OCI-LY3 (cell line): ENCODE measurements around the gene SCN1B.
A peak's percentile ranks its signal among the peaks of the same experiment; 100 is the strongest.
"Not testable (repeated sequence)": the region's sequence is repeated elsewhere in the genome, so short reads cannot be mapped to it uniquely, and the experiment has no call there.

Source experiments
- H2AFZ ChIP-seq: fragments of 200-600, 300-600 bp; shearing (Covaris generic); 2 replicates; pipeline ENCODE4 v1.6.0; 2014; ENCODE audit warnings: antibody characterized with exemption, low read depth, low read length
- H3K27ac ChIP-seq: fragments of 200-600, 300-600 bp; sonication (generic); 2 replicates; pipeline ENCODE4 v1.5.1; 2014; ENCODE audit warnings: mild to moderate bottlenecking, low read length, moderate library complexity, mixed read lengths
- H3K27me3 ChIP-seq: fragments of 200-600, 300-600 bp; sonication (generic); 2 replicates; pipeline ENCODE4 v1.6.1; 2014; ENCODE audit warnings: low read depth, low read length, mixed read lengths
- H3K36me3 ChIP-seq: fragments of 200-600, 300-600 bp; sonication (generic); replicated peaks from 2 replicates; pipeline ENCODE3; 2014; ENCODE audit warnings: low read depth, low read length, mixed read lengths
- H3K4me1 ChIP-seq: fragments of 300-600, 200-600 bp; sonication (generic); 2 replicates; pipeline ENCODE4 v1.6.1; 2014; ENCODE audit warnings: low read length, mixed read lengths
- H3K4me2 ChIP-seq: fragments of 200-600, 300-600 bp; sonication (generic); 2 replicates; pipeline ENCODE4 v1.6.1; 2014; ENCODE audit warnings: low read length, mixed read lengths
- H3K4me3 ChIP-seq: fragments of 300-600, 200-600 bp; sonication (generic); 2 replicates; pipeline ENCODE4 v1.5.1; 2014; ENCODE audit warnings: antibody characterized with exemption, mild to moderate bottlenecking, low read length, moderate library complexity
- H3K79me2 ChIP-seq: fragments of 300-600, 200-600 bp; shearing (Covaris generic); 2 replicates; pipeline ENCODE4 v1.6.1; 2014; ENCODE audit warnings: mild to moderate bottlenecking, low read length, mixed read lengths
- H3K9ac ChIP-seq: fragments of 300-600, 200-600 bp; shearing (Covaris generic); 2 replicates; pipeline ENCODE4 v1.6.0; 2014; ENCODE audit warnings: mild to moderate bottlenecking, low read length, moderate library complexity
- H3K9me3 ChIP-seq: fragments of 200-600, 300-600 bp; shearing (Covaris generic); 2 replicates; pipeline ENCODE4 v1.6.1; 2014; ENCODE audit warnings: low read length, mixed read lengths; ENCODE audit not compliant: insufficient read depth
- H4K20me1 ChIP-seq: fragments of 200-600, 300-600 bp; sonication (generic); 2 replicates; pipeline ENCODE4 v1.6.1; 2016; ENCODE audit warnings: low read length, mixed read lengths; ENCODE audit not compliant: insufficient read depth
- EZH2phosphoT487 ChIP-seq: fragments of 200-600 bp; shearing (Covaris generic); IDR thresholded peaks from 2 replicates; pipeline ENCODE4 v1.6.1; 2018; ENCODE audit warnings: antibody characterized with exemption, mixed run types, low read depth
- TF ChIP-seq, protein P1 (sequence below): fragments of 200-600, 300-600 bp; sonication (generic); IDR thresholded peaks from 2 replicates; pipeline ENCODE4 v1.5.1; 2014; ENCODE audit warnings: antibody characterized with exemption, low read length, low read depth

Gene SCN1B

GRCh38 chr19:35002037-35002535 lies 28.2 kb upstream of the SCN1B start:
- Histone ChIP-seq H3K4me1 (peaks cover 17% of the 10 kb centered on the region; the same call in 1 of the 2 replicates), H3K27ac (no peak overlapping the region), H3K9me3 (no peaks in the 10 kb centered on the region), H3K4me3 (no peak overlapping the region), H3K4me2 (peak overlapping the region; percentile 77), H2AFZ (no peak overlapping the region), H3K27me3 (no peaks in the 10 kb centered on the region), H3K79me2 (peaks cover 72% of the 10 kb centered on the region), H4K20me1 (peaks cover 39% of the 10 kb centered on the region), H3K9ac (no peak overlapping the region), H3K36me3 (peaks cover 26% of the 10 kb centered on the region)
- TF ChIP-seq, protein P1, sequence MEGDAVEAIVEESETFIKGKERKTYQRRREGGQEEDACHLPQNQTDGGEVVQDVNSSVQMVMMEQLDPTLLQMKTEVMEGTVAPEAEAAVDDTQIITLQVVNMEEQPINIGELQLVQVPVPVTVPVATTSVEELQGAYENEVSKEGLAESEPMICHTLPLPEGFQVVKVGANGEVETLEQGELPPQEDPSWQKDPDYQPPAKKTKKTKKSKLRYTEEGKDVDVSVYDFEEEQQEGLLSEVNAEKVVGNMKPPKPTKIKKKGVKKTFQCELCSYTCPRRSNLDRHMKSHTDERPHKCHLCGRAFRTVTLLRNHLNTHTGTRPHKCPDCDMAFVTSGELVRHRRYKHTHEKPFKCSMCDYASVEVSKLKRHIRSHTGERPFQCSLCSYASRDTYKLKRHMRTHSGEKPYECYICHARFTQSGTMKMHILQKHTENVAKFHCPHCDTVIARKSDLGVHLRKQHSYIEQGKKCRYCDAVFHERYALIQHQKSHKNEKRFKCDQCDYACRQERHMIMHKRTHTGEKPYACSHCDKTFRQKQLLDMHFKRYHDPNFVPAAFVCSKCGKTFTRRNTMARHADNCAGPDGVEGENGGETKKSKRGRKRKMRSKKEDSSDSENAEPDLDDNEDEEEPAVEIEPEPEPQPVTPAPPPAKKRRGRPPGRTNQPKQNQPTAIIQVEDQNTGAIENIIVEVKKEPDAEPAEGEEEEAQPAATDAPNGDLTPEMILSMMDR = no peak
- no peak for TF ChIP-seq EZH2phosphoT487

DNA sequence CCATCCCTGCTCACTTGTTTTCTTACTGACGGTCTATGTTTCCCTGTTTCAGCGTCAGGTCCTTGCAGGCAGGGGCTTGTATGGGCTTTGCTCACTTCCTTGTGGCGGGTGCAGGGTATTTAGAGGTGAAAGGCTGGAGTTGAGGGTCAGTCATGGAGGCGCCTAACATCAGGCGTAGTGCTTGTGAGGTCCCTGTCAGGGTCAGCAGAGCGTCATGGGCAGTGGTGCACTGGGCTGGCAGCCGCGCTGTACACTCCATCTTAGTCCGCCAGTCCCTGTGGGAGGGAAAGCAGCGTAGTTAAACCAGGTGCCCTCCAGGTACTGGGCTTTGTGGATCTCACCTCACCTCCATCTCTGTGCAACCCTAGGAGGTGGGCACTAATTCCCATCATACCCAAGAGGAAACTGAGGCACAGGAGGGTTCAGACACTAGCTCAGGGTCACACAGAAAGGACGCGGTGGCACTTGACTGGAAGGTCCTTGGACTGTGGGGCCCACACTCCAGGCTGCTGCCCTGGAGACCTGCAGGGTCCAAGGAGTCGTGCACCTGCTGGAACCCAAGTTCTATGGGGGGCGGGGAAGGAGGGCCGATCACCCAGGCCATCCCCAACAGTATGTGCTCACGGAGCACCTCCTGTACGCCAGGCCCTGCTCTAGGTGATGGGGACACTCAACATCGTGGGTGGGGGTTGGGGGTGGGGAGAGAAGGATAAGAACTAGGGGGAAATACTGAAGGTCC lies 25.6 kb upstream of the SCN1B start:
- no peak overlapping the region for H3K4me3 ChIP-seq
- H4K20me1 ChIP-seq = peaks cover 39% of the 10 kb centered on the region
- H3K36me3 ChIP-seq = peaks cover 30% of the 10 kb centered on the region
- H3K27me3 ChIP-seq = no peaks in the 10 kb centered on the region
- no peak for TF ChIP-seq EZH2phosphoT487
- TF ChIP-seq, protein P1 = no peak
- 0 out of 2 replicates have a peak, but pooled peaks cover 10% of the 10 kb centered on the region for H3K4me1 ChIP-seq
- H3K4me2 ChIP-seq = no peak overlapping the region
- peaks cover 73% of the 10 kb centered on the region for H3K79me2 ChIP-seq
- H3K9me3 ChIP-seq = no peaks in the 10 kb centered on the region
- H3K27ac ChIP-seq = no peak overlapping the region
- H3K9ac ChIP-seq = no peak overlapping the region
- no peak overlapping the region for H2AFZ ChIP-seq

DNA sequence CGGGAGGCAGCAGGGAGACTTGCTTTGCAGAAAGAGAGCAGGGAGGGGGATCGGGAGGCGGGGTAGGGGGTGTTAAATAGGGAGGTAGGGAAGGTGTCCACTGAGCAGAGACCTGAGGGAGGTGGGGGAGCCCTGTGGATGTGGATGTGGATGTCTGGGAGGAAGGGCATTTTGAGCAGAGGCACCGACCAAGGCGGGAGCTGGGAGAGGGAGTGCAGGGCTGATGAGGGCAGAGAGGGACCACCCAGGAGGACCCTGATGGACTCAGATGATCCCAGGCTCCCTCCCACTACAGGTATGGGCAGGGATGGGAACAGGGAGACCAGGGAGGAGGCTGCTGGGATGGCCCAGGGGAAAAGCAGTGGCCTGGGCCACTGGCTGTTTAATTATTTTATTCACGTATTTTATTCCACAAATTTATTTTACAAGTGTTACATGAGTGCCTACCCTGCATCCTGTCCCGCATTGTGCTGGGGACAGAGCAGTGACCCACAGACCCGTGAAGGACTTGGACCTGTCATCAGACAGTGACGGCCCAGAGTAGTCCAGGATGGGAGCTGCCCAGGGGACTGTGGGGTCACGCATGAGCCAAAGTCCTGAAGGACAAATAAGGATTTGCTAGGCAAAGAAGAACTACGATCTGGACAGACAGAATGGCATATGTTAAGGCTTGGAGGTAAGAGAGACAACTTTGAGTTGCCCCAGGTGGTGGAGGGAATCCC lies 24.9 kb upstream of the SCN1B start:
- no peaks in the 10 kb centered on the region for H3K9me3 ChIP-seq
- 0 out of 2 replicates have a peak, but pooled peaks cover 10% of the 10 kb centered on the region for H3K4me1 ChIP-seq
- peaks cover 39% of the 10 kb centered on the region for H4K20me1 ChIP-seq
- peaks cover 66% of the 10 kb centered on the region for H3K79me2 ChIP-seq
- H3K27me3 ChIP-seq = no peaks in the 10 kb centered on the region
- H3K9ac ChIP-seq = no peak overlapping the region
- no peak for TF ChIP-seq EZH2phosphoT487
- TF ChIP-seq, protein P1 = no peak
- H3K4me3 ChIP-seq = no peak overlapping the region
- peaks cover 37% of the 10 kb centered on the region for H3K36me3 ChIP-seq
- H2AFZ ChIP-seq = no peak overlapping the region
- H3K4me2 ChIP-seq = no peak overlapping the region
- H3K27ac ChIP-seq = no peak overlapping the region

DNA sequence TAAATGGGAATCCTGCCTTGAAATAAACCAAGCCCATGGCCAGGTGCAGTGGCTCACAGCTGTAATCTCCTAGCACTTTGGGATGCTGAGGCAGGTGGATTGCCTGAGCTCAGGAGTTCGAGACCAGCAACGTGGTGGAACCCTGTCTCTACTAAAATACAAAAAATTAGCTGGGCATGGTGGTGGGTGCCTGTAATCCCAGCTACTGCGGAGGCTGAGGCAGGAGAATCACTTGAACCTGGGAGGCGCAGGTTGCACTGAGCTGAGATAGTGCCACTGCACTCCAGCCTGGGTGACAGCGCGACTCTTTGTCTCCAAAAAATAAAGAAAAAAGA lies 24.3 kb upstream of the SCN1B start:
- not testable (repeated sequence) for H2AFZ ChIP-seq, H3K27me3 ChIP-seq, H3K9me3 ChIP-seq, H3K4me2 ChIP-seq, H3K9ac ChIP-seq, H3K4me3 ChIP-seq, H3K4me1 ChIP-seq, H3K27ac ChIP-seq
- H4K20me1 ChIP-seq = peaks cover 39% of the 10 kb centered on the region
- H3K79me2 ChIP-seq = peaks cover 60% of the 10 kb centered on the region
- H3K36me3 ChIP-seq = peaks cover 40% of the 10 kb centered on the region
